Activated T-cell treated with anti-CD3 and anti-CD28 coated beads, Interleukin-2, amount 50 U/mL, for 4 hours (primary cell): ENCODE data around the gene CSNK1A1. TPM values are rescaled to one million over a fixed set of nuclear protein-coding genes. Genes with fewer than 3 reads are reported as not detected.
"Not testable (repeated sequence)": the region's sequence is repeated elsewhere in the genome, so short reads cannot be mapped to it uniquely, and the experiment has no call there.

ENCODE experiments used
- ATAC-seq, 2 donors: fragments of 200-7000 bp; cut with Tn5 transposase; one replicate each; pipeline ENCODE4 v1.10.0; 2021
- DNase-seq: peaks from one replicate; pipeline ENCODE4 v3.0.0-alpha.2; 2020
- H3K27me3 Mint-ChIP-seq: one replicate; pipeline ENCODE4 v1.8.0; 2021; ENCODE audit warnings: low read depth, mixed read lengths
- H3K36me3 Mint-ChIP-seq: one replicate; pipeline ENCODE4 v1.8.0; 2022; ENCODE audit warnings: mixed read lengths; ENCODE audit not compliant: insufficient read depth
- H3K4me1 Mint-ChIP-seq: one replicate; pipeline ENCODE4 v1.8.0; 2021; ENCODE audit warnings: low read depth, mixed read lengths
- H3K4me3 Mint-ChIP-seq: one replicate; pipeline ENCODE4 v1.8.0; 2021; ENCODE audit warnings: mild to moderate bottlenecking, moderate library complexity, mixed read lengths
- H3K9me3 Mint-ChIP-seq: one replicate; pipeline ENCODE4 v1.8.0; 2021; ENCODE audit warnings: mixed read lengths
- total RNA-seq, 3 donors: library from RNA; stranded (reverse); gene quantifications; one replicate each; pipeline ENCODE4 v1.2.1, GENCODE V29; 2021

Gene CSNK1A1
- total RNA-seq, 3 donors from 2014 or later, result 200 to 222 (median 212) TPM

- Mint-ChIP-seq H3K9me3 (no peaks in the 10 kb centered on the region), H3K4me3 (no peak overlapping the region), H3K36me3 (no peaks in the 10 kb centered on the region), H3K27me3 (no peaks in the 10 kb centered on the region), H3K4me1 (no peaks in the 10 kb centered on the region)
- no peak for DNase-seq
- peak; percentile 25 to 34 for ATAC-seq
Measured at GRCh38 chr5:149455889-149456409, 95.3 kb downstream of the CSNK1A1 start.

DNA sequence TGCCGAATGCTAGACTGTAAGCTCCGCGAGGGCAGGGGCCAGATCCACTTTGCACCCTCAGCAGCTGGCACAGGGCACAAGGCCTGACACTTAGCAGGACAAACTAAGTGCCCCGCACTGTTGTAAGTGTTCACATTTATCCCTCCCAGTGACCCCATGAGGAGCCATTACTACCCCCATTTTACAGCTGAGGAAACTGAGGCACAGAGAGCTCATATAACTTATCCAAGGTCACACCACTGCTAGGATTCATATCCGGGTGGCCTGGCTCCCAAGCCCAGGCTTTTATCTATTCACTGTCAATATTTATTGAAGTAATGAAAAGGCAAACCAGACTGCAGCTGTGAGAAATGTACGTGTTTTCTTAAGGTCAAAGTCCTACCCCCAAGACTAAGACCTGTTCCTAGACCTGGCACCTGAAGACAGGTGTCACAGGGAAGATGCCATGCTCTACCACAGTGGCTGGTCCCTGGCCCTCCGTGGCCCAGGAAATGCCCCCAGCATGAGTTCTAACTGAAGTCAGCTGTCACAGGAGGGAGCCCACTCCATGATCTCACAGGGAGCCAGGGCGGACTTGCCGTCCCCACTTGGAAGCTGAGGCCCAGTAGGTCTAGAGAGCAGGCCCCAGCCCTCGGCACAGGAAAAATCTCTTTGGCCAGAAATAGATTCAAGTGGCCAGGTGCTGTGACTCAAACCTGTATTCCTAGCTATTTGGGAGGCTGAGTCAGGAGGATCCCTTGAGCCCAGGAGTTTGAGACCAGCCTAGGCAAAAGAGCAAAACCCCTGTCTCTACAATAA, 97.4 kb downstream of the CSNK1A1 start:
- no peaks in the 10 kb centered on the region for H3K36me3 Mint-ChIP-seq
- ATAC-seq, result no peak
- H3K9me3 Mint-ChIP-seq, result no peaks in the 10 kb centered on the region
- no peak for DNase-seq
- no peaks in the 10 kb centered on the region for H3K4me1 Mint-ChIP-seq
- no peaks in the 10 kb centered on the region for H3K27me3 Mint-ChIP-seq
- H3K4me3 Mint-ChIP-seq, result no peak overlapping the region

- no peaks in the 10 kb centered on the region for H3K27me3 Mint-ChIP-seq
- H3K9me3 Mint-ChIP-seq, result no peaks in the 10 kb centered on the region
- no peak for DNase-seq
Measured at GRCh38 chr5:149452665-149453617, 98.3 kb downstream of the CSNK1A1 start.

GRCh38 chr5:149452007-149452664, 99.1 kb downstream of the CSNK1A1 start:
- Mint-ChIP-seq H3K27me3 (no peaks in the 10 kb centered on the region), H3K9me3 (no peaks in the 10 kb centered on the region), H3K4me1 (no peaks in the 10 kb centered on the region), H3K36me3 (no peaks in the 10 kb centered on the region), H3K4me3 (no peak overlapping the region)
- DNase-seq, result no peak
- ATAC-seq, result no peak

More at GRCh38 chr5:149452665-149453617, 98.3 kb downstream of the CSNK1A1 start:
- ATAC-seq, result no peak
- no peak overlapping the region for H3K4me3 Mint-ChIP-seq
- H3K36me3 Mint-ChIP-seq, result no peaks in the 10 kb centered on the region
- no peaks in the 10 kb centered on the region for H3K4me1 Mint-ChIP-seq

- Mint-ChIP-seq H3K9me3 (no peaks in the 10 kb centered on the region), H3K36me3 (no peaks in the 10 kb centered on the region), H3K27me3 (no peaks in the 10 kb centered on the region), H3K4me1 (no peaks in the 10 kb centered on the region), H3K4me3 (no peak overlapping the region)
- DNase-seq, result no peak
- no peak for ATAC-seq
Measured at GRCh38 chr5:149450199-149450598, 101.0 kb downstream of the CSNK1A1 start.

DNA sequence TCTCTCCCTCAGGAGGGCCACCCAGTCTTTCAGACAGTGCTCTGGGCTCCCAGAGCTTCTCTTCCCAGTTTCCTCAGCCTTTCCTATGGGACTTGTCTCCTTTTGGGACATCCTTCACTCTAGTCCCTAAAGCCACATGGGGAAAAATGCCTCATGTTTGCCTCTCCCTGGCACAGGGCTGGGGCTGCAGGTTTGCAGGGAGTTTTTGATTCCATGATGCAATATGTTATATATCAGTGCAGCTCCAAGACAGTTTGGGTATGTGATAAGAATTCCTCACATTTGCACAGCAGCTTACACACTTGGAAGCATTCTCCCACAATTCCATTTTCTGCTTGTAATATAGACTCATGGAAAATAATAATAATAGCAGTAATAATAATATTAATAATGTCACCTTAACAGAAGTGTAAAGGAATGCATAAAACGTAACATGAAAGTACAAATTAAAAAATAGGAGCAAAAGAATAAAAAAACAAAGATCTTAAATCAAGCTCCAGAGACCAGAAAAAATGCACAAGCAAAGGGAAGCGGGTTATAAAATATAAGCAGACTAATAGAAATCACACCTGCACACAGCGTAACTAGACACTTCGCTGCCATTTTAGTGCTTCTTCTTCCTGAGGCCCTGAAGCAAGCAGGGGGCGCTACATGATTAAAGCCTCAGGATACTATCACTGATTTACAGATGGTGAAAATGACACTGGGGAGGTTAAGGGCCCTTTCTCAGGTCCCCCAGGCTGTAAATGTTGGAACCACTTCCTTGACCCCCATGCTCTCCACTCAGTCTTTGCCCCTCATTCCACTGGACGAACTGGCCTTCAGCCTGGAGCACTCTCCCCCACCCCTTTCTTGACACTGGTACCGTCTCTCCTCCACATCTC, 102.2 kb downstream of the CSNK1A1 start:
- no peak overlapping the region for H3K4me3 Mint-ChIP-seq
- no peaks in the 10 kb centered on the region for H3K4me1 Mint-ChIP-seq
- ATAC-seq (no peak), DNase-seq (no peak)
- H3K36me3 Mint-ChIP-seq, result no peaks in the 10 kb centered on the region
- no peaks in the 10 kb centered on the region for H3K9me3 Mint-ChIP-seq
- H3K27me3 Mint-ChIP-seq, result no peaks in the 10 kb centered on the region

DNA sequence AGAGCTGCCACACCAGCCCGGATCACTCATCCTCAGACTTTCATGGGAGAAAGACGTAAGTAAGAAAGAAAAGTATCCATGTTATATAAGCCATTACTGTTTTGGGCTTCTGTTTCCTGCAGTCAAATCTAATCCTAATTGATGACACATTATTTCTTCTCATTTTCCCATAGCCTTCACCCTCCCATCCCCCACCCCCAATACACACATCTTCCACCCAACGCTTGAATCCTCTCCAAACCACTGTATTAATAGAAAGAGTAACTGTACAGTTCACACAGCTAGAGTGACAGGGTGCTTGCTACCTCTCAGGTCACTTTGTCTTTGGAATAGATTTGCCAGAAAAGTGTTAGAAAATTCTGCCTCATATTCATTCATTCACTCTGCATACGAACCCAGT, 102.8 kb downstream of the CSNK1A1 start:
- ATAC-seq, result no peak

DNA sequence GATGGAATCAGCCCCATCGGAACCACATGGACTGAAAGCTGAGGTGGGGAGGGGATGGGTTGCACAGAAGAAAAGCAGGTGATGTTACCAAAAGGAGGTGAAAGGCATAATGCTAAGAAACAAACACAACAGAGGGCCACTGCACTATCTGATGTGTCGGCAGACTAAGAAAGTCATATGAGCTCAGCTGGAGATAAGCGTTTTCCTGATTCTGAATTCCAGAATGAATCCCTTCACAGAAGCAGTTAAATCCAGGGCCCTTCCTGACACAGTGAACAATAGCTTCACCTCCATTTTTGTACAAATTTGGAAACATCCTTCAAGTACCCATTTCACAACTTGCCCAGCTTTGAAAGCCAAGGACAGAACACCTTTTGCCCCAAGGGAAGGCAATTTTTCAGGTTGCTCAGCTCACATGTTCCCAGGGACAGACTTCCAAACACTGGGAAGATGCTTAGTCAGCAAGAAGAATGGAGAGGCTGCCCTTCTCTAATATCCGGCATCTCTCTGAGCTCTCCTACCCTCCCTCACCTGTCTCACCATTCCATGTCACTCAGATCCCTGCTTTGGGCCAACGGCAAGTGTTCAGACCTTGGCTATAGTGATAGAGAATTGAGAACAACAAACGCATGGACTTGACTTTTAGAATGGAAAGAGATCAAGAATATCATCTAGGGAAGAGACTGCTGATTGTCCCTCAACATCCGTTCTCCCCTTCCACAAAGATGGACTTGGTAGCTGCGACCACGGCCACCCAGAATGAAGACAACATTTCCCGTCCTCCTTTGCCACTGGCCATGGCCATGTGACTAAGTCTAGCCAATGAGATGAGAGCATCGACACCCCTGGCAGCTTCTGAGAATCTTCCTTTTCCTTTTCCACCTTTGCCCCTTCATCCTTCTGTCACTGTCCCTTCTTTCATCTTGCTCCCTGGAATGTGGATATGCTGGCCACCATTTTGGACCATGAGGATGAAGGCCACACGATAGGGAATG, 103.6 kb downstream of the CSNK1A1 start:
- Mint-ChIP-seq H3K27me3 (no peaks in the 10 kb centered on the region), H3K4me1 (no peaks in the 10 kb centered on the region), H3K4me3 (no peak overlapping the region), H3K36me3 (no peaks in the 10 kb centered on the region), H3K9me3 (no peaks in the 10 kb centered on the region)
- DNase-seq, result no peak
- no peak for ATAC-seq

More for the DNA sequence above, 102.8 kb downstream of the CSNK1A1 start:
- no peak for DNase-seq
- Mint-ChIP-seq H3K9me3 (no peaks in the 10 kb centered on the region), H3K4me3 (no peak overlapping the region), H3K36me3 (no peaks in the 10 kb centered on the region), H3K27me3 (no peaks in the 10 kb centered on the region), H3K4me1 (no peaks in the 10 kb centered on the region)

DNA sequence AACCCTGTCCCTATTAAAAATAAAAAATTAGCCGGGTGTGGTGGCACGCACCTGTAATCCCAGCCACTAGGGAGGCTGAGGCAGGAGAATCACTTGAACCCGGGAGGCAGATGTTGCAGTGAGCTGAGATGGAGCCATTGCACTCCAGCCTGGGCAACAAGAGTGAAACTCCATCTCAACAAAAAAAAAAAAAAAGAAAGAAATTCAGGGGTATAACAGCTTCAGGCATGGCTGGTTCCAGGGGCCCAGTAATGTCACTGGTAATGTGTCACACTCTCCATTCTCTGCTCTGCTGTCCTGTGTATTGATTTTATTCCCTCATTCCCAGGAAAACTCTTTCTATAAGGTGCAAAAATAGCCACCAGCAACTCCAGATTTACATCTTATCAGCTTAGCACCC, 104.4 kb downstream of the CSNK1A1 start:
- not testable (repeated sequence) for ATAC-seq, H3K9me3 Mint-ChIP-seq, H3K36me3 Mint-ChIP-seq, H3K4me1 Mint-ChIP-seq, H3K4me3 Mint-ChIP-seq, DNase-seq, H3K27me3 Mint-ChIP-seq

DNA sequence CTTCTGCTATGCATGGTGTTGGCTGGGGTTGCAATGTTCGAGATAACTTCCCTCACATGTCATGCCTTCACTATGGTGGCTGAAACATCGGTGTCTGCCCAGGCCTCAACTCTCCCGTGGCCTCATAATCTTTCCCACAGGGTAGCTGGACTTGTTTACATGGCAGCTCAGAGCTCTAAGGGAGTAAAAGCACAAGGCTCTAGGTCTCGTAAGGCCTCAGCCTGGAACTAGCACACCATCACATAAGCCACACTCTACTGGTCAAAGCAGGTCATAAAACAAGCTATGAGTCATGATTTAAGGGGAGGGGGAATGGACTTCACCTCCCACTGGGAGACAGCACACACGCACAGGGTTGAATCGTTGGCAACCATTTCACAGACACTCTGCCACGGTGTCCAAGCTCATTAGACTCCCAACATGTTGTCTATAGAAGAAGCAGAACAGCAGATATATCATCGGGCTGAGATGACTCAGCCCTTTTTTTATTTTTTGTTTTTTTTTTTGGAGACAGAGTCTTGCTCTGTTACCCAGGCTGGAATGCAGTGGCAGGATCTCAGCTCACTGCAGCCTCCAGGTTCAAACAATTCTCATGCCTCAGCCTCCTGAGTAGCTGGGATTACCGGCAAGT, 105.4 kb downstream of the CSNK1A1 start:
- ATAC-seq, result no peak
- DNase-seq, result no peak
- Mint-ChIP-seq H3K9me3 (no peaks in the 10 kb centered on the region), H3K4me1 (peaks cover 3% of the 10 kb centered on the region), H3K4me3 (no peak overlapping the region), H3K27me3 (peaks cover 2% of the 10 kb centered on the region), H3K36me3 (no peaks in the 10 kb centered on the region)

DNA sequence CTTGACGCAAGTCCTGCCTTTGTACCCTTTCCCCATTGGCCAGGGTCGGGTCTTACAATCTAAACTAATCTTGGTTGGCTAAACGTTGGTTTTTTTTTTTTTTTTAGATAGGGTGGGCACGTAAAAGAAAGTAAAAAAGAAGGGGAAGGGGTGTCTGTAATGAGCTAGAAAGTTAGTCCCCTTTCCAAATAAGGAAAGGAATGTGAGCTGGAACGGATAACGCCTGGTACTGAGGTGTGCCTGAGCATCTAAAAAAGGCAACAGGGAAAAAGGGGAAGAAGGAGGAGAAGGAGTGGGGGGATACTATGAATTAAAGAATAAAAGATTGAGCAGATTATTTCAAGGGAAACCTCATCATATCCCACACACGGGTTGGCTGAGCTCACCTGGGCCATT, 105.9 kb downstream of the CSNK1A1 start:
- no peaks in the 10 kb centered on the region for H3K9me3 Mint-ChIP-seq
- no peaks in the 10 kb centered on the region for H3K36me3 Mint-ChIP-seq
- DNase-seq (no peak), ATAC-seq (no peak)
- H3K27me3 Mint-ChIP-seq, result peaks cover 2% of the 10 kb centered on the region
- H3K4me1 Mint-ChIP-seq, result peaks cover 3% of the 10 kb centered on the region
- H3K4me3 Mint-ChIP-seq, result no peak overlapping the region

GRCh38 chr5:149444430-149444829, 106.8 kb downstream of the CSNK1A1 start:
- H3K4me1 Mint-ChIP-seq, result peaks cover 11% of the 10 kb centered on the region
- H3K4me3 Mint-ChIP-seq, H3K36me3 Mint-ChIP-seq, DNase-seq, H3K27me3 Mint-ChIP-seq, H3K9me3 Mint-ChIP-seq, ATAC-seq: not testable (repeated sequence)
